IPS-18c (cell line): ENCODE data around the gene OR2A12.
"Not testable (repeated sequence)": the region's sequence is repeated elsewhere in the genome, so short reads cannot be mapped to it uniquely, and the experiment has no call there.

ENCODE experiments used
- H3K4me3 ChIP-seq: 2 replicates; pipeline ENCODE4 v1.7.0; 2013; ENCODE audit warnings: low read depth, mild to moderate bottlenecking, low read length, moderate library complexity; ENCODE audit not compliant: insufficient read depth
- H3K9me3 ChIP-seq: one replicate; pipeline ENCODE4 v1.6.1; 2013; ENCODE audit warnings: mild to moderate bottlenecking, low read length, moderate library complexity; ENCODE audit not compliant: control insufficient read depth, insufficient read depth

Gene OR2A12

DNA sequence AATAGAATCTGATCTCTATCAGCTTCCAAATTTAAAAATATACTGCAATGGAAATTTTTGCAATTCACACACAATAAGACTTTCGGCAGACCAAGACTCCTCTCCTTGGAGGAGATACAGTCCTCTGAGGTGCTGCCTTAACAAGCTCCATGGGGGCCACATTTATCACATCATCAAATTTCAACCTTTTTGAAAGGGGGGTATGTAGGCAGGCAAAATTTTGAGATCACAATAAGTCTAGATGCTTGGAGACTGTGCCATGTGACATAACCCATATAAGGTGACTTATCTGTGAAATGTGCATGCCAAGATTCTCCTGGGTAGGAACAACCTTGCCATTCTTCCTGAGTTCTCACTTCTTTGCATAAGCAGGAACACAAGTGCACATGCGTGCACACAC is at the start of gene OR2A12:
Gene OR2A12, plus strand, starts transcription at position 301 of the 400 bp plus-strand sequence. CDS start 8,830 bp downstream, outside the sequence.
- Histone ChIP-seq H3K4me3 (no peak within 1 kb of the TSS), H3K9me3 (no peaks in the 10 kb centered on the region)

DNA sequence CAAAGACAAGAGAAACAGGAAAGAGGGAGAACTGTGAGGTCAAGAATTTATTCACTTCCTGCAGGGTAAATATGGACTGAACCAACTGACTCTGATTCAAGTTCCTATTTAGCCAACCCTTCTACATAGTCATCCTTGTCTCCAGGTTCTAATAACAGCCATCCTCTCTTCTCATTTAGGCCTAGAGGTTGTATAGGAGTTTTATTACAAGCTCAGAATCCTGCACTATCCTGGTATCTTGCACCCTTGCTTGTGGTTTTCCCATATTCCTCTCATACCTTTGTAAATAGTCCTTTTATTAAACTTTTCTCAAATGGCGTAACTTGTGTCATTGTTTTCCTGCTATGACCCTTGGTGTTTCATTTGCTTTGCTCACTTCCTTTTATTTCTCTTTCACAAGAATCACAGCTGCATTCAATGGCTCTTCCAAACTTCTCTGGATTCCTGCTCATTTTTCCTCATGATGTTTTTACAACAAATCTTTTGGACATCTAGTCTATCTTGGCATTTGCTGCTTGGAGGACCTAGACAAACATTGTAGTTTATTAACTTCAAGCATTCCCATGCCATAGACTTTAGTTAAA is 49.7 kb upstream of the OR2A12 start:
- no peaks in the 10 kb centered on the region for H3K9me3 ChIP-seq
- no peak overlapping the region for H3K4me3 ChIP-seq

GRCh38 chr7:144037414-144038035 is 48.6 kb upstream of the OR2A12 start:
- Histone ChIP-seq H3K9me3 (no peaks in the 10 kb centered on the region), H3K4me3 (no peak overlapping the region)

DNA sequence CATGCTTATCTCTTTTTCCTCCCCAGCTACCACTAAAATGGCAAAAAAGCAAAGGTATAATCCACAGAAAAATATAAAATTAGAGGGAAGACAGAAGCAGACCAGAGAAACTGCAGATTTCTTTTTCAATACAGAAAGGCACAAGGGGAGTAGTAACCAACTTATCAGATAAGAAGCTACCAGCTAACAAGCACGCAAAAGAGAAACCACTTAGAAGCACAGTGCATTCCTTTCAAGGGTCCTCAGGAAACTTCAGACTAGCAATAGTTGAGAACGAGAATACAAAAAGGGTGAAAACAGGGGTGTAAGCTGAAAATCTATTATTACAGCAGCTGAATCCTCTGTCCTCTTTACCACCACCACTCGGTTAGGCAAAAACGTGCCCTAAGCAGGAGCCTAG is 47.2 kb upstream of the OR2A12 start:
- Histone ChIP-seq H3K9me3 (no peaks in the 10 kb centered on the region), H3K4me3 (no peak overlapping the region)

DNA sequence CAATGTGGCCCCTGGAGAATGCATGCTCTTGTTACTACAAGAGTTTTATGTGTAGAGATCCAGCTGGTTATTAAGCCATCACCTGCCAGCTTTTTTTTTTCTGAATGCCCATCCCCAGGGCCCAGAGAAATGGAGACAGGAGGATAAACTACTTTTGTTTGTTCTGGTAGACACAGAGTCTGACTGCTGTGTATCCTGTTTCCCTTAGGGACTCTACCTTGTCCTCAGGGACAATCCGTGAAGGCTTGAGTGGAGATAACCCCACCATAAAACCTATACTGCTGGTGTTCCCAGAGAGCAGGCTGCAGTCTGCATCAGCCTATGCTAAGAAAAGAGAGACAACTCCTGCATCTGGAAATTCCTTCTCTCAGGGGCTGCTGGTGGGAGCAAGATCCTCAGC is 37.4 kb upstream of the OR2A12 start, which contains the start of gene OR2A5:
Gene OR2A5, plus strand, starts transcription at position 301 of the 400 bp plus-strand sequence. CDS start 1,454 bp downstream, outside the sequence.
- Histone ChIP-seq H3K4me3 (no peak within 1 kb of the TSS), H3K9me3 (no peaks in the 10 kb centered on the region)

DNA sequence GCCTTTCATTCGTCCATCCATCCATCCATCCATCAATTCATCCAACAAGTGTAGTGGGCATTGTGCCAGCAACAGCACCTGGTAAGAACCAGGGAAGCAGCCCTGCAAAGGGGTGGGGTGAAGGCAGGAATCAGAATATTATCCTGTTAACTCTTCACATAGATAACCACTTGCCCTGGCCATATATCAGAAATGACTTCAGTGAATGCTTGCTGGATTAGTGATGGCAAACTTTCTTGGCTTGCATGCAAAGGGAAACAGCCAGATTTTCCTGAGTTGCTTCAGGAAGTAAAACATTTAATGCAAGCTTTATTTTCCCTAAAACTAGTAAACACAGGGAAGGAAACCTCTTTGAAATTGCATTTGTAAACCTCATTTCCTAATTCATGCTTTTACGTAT is 36.6 kb upstream of the OR2A12 start:
- Histone ChIP-seq H3K4me3 (no peak overlapping the region), H3K9me3 (no peaks in the 10 kb centered on the region)

- H3K9me3 ChIP-seq = no peaks in the 10 kb centered on the region
- no peak overlapping the region for H3K4me3 ChIP-seq
Observed at GRCh38 chr7:144050093-144050492, 36.0 kb upstream of the OR2A12 start.

DNA sequence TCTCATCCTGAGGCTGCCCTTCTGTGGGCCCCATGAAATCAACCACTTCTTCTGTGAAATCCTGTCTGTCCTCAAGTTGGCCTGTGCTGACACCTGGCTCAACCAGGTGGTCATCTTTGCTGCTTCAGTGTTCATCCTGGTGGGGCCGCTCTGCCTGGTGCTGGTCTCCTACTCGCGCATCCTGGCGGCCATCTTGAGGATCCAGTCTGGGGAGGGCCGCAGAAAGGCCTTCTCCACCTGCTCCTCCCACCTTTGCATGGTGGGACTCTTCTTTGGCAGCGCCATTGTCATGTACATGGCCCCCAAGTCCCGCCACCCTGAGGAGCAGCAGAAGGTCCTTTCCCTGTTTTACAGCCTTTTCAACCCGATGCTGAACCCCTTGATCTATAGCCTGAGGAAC is 35.2 kb upstream of the OR2A12 start:
- H3K4me3 ChIP-seq, H3K9me3 ChIP-seq: not testable (repeated sequence)

- H3K9me3 ChIP-seq = peaks cover 3% of the 10 kb centered on the region
- no peak overlapping the region for H3K4me3 ChIP-seq
Observed at GRCh38 chr7:144057954-144058353, 28.1 kb upstream of the OR2A12 start.

GRCh38 chr7:144063710-144064109 is 22.4 kb upstream of the OR2A12 start:
- Histone ChIP-seq H3K4me3 (no peak overlapping the region), H3K9me3 (no peaks in the 10 kb centered on the region)

GRCh38 chr7:144069511-144069910 is 16.6 kb upstream of the OR2A12 start, which contains the start of gene OR2A25:
OR2A25 (plus strand) TSS chr7:144069811; CDS start chr7:144074220, 4,409 bp downstream.
- H3K9me3 ChIP-seq = no peaks in the 10 kb centered on the region
- no peak within 1 kb of the TSS for H3K4me3 ChIP-seq

- Histone ChIP-seq H3K9me3 (no peaks in the 10 kb centered on the region), H3K4me3 (no peak overlapping the region)
Observed at GRCh38 chr7:144069953-144070352, 16.1 kb upstream of the OR2A12 start.

GRCh38 chr7:144074374-144074773 is 11.7 kb upstream of the OR2A12 start:
- no peak overlapping the region for H3K4me3 ChIP-seq
- no peaks in the 10 kb centered on the region for H3K9me3 ChIP-seq

DNA sequence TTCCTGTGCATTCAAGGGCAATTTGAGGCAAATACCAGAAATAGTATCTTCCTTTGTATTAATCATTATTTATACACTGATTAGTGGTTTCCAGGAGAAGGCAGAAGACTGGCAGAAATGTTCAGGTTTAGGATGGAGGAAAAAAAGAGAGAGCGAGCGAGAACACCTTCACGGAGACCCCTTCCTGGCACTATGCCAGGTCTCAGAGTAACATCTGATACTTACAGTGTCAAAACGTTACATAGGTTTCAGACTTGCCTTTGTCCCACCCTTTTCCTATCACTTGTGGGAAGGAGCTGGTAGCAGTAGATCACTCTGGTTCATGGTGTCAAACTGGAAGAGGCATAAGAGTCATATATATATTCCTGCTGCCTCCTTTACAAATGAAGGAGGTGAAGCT is 652 bp downstream of the OR2A12 start:
- Histone ChIP-seq H3K9me3 (no peaks in the 10 kb centered on the region), H3K4me3 (no peak overlapping the region)

DNA sequence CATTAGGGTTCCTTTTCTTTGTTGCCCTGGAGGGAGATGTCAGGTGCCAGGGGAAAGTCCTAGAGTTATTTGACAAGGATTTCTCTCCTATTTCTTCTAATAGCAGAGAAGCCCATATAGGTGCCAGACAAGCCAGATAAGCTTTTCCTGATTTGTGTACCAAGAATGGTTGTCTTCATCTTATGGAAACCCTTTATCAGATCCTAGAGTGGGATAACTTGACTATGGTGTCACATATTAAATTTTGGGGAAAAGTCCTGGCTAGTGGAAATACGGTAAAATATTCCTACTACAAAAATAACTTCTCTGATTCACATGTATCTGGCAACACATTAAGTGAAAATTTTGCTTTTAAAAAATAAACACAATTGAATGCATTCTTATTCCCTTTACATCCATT is 1.2 kb downstream of the OR2A12 start:
- H3K9me3 ChIP-seq = no peaks in the 10 kb centered on the region
- H3K4me3 ChIP-seq = no peak overlapping the region

- no peaks in the 10 kb centered on the region for H3K9me3 ChIP-seq
Observed at GRCh38 chr7:144090667-144091066, 4.6 kb downstream of the OR2A12 start.

GRCh38 chr7:144098776-144099175 is 12.7 kb downstream of the OR2A12 start:
- H3K4me3 ChIP-seq = no peak overlapping the region
- H3K9me3 ChIP-seq = no peaks in the 10 kb centered on the region

More at GRCh38 chr7:144090667-144091066, 4.6 kb downstream of the OR2A12 start:
- H3K4me3 ChIP-seq = no peak overlapping the region

DNA sequence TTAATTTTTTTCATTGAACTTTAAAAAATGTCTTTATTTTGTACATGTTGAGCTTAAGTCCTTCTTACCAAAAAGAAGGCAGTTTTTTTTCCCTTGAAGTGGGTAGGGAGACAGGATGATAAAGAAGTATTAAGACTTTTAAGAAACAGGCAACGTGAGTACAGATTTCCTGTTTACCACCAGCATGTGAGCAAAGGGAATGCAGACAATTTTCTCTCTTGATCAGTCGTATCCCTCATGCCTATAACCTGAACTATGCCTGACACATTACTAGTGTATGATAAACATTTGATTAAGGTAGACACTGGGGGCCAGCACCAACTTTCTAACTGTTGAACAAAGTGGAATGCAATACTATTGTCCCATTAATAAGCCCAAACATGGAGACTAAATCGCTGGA is 14.5 kb downstream of the OR2A12 start:
- H3K9me3 ChIP-seq = no peaks in the 10 kb centered on the region
- H3K4me3 ChIP-seq = no peak overlapping the region

GRCh38 chr7:144102041-144102440 is 16.0 kb downstream of the OR2A12 start:
- H3K4me3 ChIP-seq = no peak overlapping the region
- H3K9me3 ChIP-seq = no peaks in the 10 kb centered on the region
